22Rv1 (cell line): Measurements from ENCODE around the gene COA1.

Source experiments
- ZFX ChIP-seq: fragments of 450-650 bp; IDR thresholded peaks from 2 replicates; pipeline ENCODE4 v1.6.1; 2017; ENCODE audit warnings: antibody characterized with exemption, borderline replicate concordance
- TF ChIP-seq, protein P1 (sequence below): fragments of 450-650 bp; IDR thresholded peaks from 2 replicates; pipeline ENCODE4 v1.5.1; 2017; ENCODE audit warnings: mild to moderate bottlenecking

DNA sequence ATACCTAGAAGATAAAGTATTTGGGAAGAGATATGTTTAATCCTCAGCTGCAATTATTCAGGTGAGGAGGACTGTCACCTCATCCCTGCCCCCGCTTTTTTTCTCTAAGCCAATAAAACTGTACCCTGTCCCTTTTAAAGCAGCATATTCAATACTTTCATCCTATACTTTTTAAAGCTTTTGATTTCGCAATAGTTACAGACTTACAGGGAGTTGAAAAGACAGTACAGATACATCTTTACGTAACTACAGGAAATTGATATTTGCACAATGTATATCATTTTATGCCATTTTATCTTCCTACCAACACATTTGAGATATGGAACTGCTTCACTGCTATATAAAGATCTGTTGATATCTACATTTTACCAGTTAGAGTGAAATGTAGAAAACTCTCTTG is 98.8 kb downstream of the COA1 start:
- TF ChIP-seq, protein P1, sequence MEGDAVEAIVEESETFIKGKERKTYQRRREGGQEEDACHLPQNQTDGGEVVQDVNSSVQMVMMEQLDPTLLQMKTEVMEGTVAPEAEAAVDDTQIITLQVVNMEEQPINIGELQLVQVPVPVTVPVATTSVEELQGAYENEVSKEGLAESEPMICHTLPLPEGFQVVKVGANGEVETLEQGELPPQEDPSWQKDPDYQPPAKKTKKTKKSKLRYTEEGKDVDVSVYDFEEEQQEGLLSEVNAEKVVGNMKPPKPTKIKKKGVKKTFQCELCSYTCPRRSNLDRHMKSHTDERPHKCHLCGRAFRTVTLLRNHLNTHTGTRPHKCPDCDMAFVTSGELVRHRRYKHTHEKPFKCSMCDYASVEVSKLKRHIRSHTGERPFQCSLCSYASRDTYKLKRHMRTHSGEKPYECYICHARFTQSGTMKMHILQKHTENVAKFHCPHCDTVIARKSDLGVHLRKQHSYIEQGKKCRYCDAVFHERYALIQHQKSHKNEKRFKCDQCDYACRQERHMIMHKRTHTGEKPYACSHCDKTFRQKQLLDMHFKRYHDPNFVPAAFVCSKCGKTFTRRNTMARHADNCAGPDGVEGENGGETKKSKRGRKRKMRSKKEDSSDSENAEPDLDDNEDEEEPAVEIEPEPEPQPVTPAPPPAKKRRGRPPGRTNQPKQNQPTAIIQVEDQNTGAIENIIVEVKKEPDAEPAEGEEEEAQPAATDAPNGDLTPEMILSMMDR, result no peak
- TF ChIP-seq ZFX, result no peak
